Ascending aorta (tissue), 1 donor: ENCODE results near the gene REG4. TPM values are rescaled to one million over a fixed set of nuclear protein-coding genes. Genes with fewer than 3 reads are reported as not detected.

Source experiments
- total RNA-seq: library from RNA; depleted of rRNA; stranded (reverse); fragments of >200 nt; gene quantifications from one replicate; pipeline ENCODE4 v1.1.0, GENCODE V29; 2016

REG4 gene
- total RNA-seq, 1 donor from 2014 or later: not detected

Other genes starting within 250 kb of the REG4 start
- gene ZNF697, start 163.2 kb downstream of the REG4 start, total RNA-seq: 0.11 TPM
- 61.7 TPM for gene PHGDH, start 99.5 kb downstream of the REG4 start, total RNA-seq
- gene HMGCS2, start 42.6 kb downstream of the REG4 start, total RNA-seq: 6.8 TPM
- gene ADAM30, start 85.1 kb upstream of the REG4 start, total RNA-seq: not detected